ENCODE data around the gene THRSP.
"Not testable (repeated sequence)": the region's sequence is repeated elsewhere in the genome, so short reads cannot be mapped to it uniquely, and the experiment has no call there.

Gene THRSP

DNA sequence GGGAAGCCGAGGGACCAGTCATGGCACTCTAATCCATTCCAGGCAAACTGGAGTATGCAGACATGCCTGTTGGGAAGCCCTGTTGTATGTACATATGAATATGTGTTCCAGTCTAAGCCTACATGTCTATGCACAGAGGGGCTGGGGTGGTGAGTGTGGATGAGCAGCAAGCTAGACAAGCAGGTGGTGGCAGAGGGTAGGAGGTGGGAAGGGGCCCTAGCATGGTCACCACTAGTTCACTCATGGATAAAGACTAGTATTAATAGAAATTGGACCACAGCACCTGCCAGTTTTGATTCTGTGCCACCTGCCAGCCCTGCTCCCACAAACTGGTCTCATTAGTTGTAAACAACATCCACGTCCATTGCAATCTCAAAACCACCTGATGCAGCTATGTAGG is 1.5 kb downstream of the THRSP start:
- Histone ChIP-seq H3K4me1 (ENCODE audit: control insufficient read depth, insufficient read depth, low read length) (no peaks in the 10 kb centered on the region), H3K27me3 (ENCODE audit: control insufficient read depth, insufficient read depth, low read length, poor library complexity, severe bottlenecking) (no peaks in the 10 kb centered on the region), H3K27ac (ENCODE audit: insufficient read depth, low read depth, low read length, poor library complexity, severe bottlenecking) (no peak overlapping the region), H3K36me3 (ENCODE audit: control insufficient read depth, insufficient read depth, low read length) (no peaks in the 10 kb centered on the region), H3K4me3 (ENCODE audit: insufficient read depth, low read depth, low read length) (no peak overlapping the region), H3K9me3 (ENCODE audit: control insufficient read depth, low read length) (no peaks in the 10 kb centered on the region)
- 88 to 93% methylated on average over 2 of the region's 2 CpGs for WGBS, 2 experiments

DNA sequence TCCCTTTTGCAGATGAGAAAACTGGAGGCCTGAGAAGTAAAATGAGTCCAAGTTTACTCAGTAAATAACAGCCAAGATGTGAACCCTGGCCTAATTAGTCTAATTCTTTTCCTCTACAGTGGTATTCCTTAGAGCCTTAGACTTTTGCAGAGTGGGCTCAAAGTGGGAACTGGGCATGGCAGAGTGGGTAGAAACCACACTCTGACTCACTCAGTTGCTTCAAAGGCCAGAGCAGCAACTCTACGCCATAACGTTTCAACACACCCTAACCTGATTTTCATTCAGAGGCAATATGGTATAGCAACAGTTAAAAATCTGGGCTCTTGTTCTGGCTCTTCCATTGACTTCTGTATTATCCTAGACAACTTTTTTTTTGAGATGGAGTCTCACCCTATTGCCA is 2.8 kb downstream of the THRSP start:
- Histone ChIP-seq H3K36me3 (ENCODE audit: control insufficient read depth, insufficient read depth, low read length) (peaks cover 11% of the 10 kb centered on the region), H3K27me3 (ENCODE audit: control insufficient read depth, insufficient read depth, low read length, poor library complexity, severe bottlenecking) (no peaks in the 10 kb centered on the region), H3K4me1 (ENCODE audit: control insufficient read depth, insufficient read depth, low read length) (no peaks in the 10 kb centered on the region), H3K4me3 (ENCODE audit: insufficient read depth, low read depth, low read length) (no peak overlapping the region), H3K9me3 (ENCODE audit: control insufficient read depth, low read length) (no peaks in the 10 kb centered on the region), H3K27ac (ENCODE audit: insufficient read depth, low read depth, low read length, poor library complexity, severe bottlenecking) (no peak overlapping the region)
- 94 to 98% methylated on average over 2 of the region's 2 CpGs for WGBS, 2 experiments

DNA sequence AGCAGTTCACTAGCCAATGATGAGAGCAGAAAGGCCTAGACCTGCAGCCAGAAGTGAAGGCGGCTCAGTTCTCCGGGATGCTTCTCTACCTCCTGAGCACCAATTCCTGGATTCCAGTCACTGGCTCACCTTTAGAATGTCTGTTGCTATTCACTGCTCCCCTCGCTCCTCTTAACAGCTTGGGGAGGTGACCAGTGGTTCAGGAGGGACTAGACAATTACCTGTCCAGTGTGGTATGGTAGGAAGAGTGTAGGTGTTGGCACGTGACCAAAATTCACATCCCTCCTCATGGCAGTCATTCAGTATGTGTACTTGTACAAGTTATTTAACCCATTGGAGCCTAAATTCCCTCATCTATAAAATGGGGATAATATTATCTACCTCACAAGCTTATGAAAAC is 4.0 kb downstream of the THRSP start:
- peaks cover 14% of the 10 kb centered on the region for H3K36me3 ChIP-seq (ENCODE audit: control insufficient read depth, insufficient read depth, low read length)

DNA sequence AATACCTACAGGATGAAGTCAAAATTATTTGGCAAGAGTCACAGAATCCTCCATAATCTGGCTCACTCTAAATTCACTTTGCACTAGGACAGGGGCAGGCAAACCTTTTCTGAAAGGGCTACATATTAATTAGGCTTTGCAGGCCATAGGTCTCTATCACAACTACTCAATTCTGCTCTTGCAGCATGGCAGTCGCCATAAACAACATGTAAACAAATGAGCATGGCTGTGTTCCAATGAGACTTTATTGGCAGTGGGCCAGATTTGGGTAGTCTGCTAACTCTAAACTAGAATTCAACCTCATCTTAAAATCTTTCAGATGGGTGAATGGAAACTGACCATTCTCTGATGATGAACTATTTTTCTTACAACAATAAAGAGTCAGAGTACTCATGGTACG is 5.8 kb downstream of the THRSP start:
- no peaks in the 10 kb centered on the region for H3K9me3 ChIP-seq (ENCODE audit: control insufficient read depth, low read length)
- H3K27ac ChIP-seq (ENCODE audit: insufficient read depth, low read depth, low read length, poor library complexity, severe bottlenecking): no peak overlapping the region
- no peaks in the 10 kb centered on the region for H3K27me3 ChIP-seq (ENCODE audit: control insufficient read depth, insufficient read depth, low read length, poor library complexity, severe bottlenecking)
- no peak overlapping the region for H3K4me3 ChIP-seq (ENCODE audit: insufficient read depth, low read depth, low read length)
- WGBS, 2 experiments: 93 to 94% methylated on average over 2 of the region's 2 CpGs
- no peaks in the 10 kb centered on the region for H3K4me1 ChIP-seq (ENCODE audit: control insufficient read depth, insufficient read depth, low read length)
- peaks cover 14% of the 10 kb centered on the region for H3K36me3 ChIP-seq (ENCODE audit: control insufficient read depth, insufficient read depth, low read length)

More for the DNA sequence above, 4.0 kb downstream of the THRSP start:
- no peaks in the 10 kb centered on the region for H3K27me3 ChIP-seq (ENCODE audit: control insufficient read depth, insufficient read depth, low read length, poor library complexity, severe bottlenecking)
- no peaks in the 10 kb centered on the region for H3K9me3 ChIP-seq (ENCODE audit: control insufficient read depth, low read length)
- H3K27ac ChIP-seq (ENCODE audit: insufficient read depth, low read depth, low read length, poor library complexity, severe bottlenecking): no peak overlapping the region
- 93 to 98% methylated on average over 3 to 4 of the region's 4 CpGs for WGBS, 2 experiments
- no peak overlapping the region for H3K4me3 ChIP-seq (ENCODE audit: insufficient read depth, low read depth, low read length)
- no peaks in the 10 kb centered on the region for H3K4me1 ChIP-seq (ENCODE audit: control insufficient read depth, insufficient read depth, low read length)

DNA sequence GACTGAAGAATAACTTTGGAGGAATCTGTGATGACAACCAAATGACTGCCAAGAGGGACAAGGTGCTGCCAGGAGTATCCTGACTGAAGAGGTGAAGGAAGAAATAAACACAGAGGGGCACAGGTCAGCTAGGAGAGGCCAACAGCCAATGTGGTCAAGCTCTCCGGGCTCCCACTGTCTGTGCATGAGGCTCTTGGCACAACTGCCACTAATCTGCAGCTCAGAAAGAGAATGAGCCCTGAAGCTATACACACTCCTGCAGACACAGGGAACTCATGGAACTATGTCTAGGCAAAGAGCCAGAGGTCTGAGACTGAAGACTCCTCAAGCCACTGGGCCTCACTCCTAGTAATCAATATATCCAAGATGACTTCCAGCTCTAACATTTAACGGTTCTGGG is 7.0 kb downstream of the THRSP start:
- Histone ChIP-seq H3K27me3 (ENCODE audit: control insufficient read depth, insufficient read depth, low read length, poor library complexity, severe bottlenecking) (no peaks in the 10 kb centered on the region), H3K27ac (ENCODE audit: insufficient read depth, low read depth, low read length, poor library complexity, severe bottlenecking) (no peak overlapping the region), H3K9me3 (ENCODE audit: control insufficient read depth, low read length) (no peaks in the 10 kb centered on the region), H3K36me3 (ENCODE audit: control insufficient read depth, insufficient read depth, low read length) (peaks cover 14% of the 10 kb centered on the region), H3K4me3 (ENCODE audit: insufficient read depth, low read depth, low read length) (no peak overlapping the region), H3K4me1 (ENCODE audit: control insufficient read depth, insufficient read depth, low read length) (no peaks in the 10 kb centered on the region)
- WGBS, 2 experiments: 89 to 95% methylated on average over 2 of the region's 2 CpGs

DNA sequence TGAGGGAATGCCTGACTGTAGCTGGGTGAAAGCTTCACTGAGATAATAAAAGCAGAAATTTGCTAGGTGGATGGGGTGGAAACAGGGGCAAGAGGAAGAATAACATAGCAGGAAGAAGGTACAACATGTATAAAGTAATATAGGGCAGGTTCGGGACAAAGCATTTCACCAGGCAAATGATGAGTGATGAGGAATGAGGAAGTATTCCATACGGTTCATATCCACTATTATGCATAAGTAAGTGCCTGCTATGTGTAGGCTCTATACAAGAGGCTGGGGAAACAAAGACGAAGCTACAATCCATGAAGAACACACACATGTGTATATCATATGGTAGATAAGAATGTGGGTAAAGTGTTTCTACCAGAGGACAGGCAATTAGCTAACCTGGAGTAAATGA is 8.1 kb downstream of the THRSP start:
- Histone ChIP-seq H3K9me3 (ENCODE audit: control insufficient read depth, low read length) (no peaks in the 10 kb centered on the region), H3K36me3 (ENCODE audit: control insufficient read depth, insufficient read depth, low read length) (peaks cover 14% of the 10 kb centered on the region), H3K27ac (ENCODE audit: insufficient read depth, low read depth, low read length, poor library complexity, severe bottlenecking) (no peak overlapping the region), H3K4me3 (ENCODE audit: insufficient read depth, low read depth, low read length) (no peak overlapping the region), H3K4me1 (ENCODE audit: control insufficient read depth, insufficient read depth, low read length) (no peaks in the 10 kb centered on the region), H3K27me3 (ENCODE audit: control insufficient read depth, insufficient read depth, low read length, poor library complexity, severe bottlenecking) (no peaks in the 10 kb centered on the region)
- WGBS, 2 experiments: 98 to 100% methylated on average over 3 of the region's 3 CpGs

DNA sequence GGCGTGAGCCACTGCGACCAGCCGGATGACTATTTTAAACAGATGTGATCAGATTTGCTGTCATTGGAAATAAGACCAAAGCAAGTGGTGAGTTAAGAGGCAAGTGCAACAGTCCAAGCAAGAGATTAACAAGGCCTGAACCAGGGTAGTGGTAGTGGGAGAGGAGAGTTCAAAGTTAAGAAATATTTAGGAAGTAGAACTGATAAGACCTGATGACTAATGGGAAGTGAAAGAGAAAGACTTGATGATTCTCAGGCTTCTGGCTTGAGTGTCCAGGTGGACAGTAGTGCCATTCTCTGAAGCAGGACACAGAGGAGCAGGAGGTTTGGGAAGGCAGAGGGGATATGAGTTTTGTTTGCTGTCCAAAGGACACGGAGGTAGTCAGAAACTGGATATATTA is 8.8 kb downstream of the THRSP start:
- WGBS, 2 experiments: 96% methylated on average over 4 of the region's 4 CpGs
- H3K36me3 ChIP-seq (ENCODE audit: control insufficient read depth, insufficient read depth, low read length): peaks cover 14% of the 10 kb centered on the region
- H3K4me3 ChIP-seq (ENCODE audit: insufficient read depth, low read depth, low read length): no peak overlapping the region
- H3K9me3 ChIP-seq (ENCODE audit: control insufficient read depth, low read length): no peaks in the 10 kb centered on the region
- no peaks in the 10 kb centered on the region for H3K27me3 ChIP-seq (ENCODE audit: control insufficient read depth, insufficient read depth, low read length, poor library complexity, severe bottlenecking)
- H3K4me1 ChIP-seq (ENCODE audit: control insufficient read depth, insufficient read depth, low read length): no peaks in the 10 kb centered on the region
- H3K27ac ChIP-seq (ENCODE audit: insufficient read depth, low read depth, low read length, poor library complexity, severe bottlenecking): no peak overlapping the region

DNA sequence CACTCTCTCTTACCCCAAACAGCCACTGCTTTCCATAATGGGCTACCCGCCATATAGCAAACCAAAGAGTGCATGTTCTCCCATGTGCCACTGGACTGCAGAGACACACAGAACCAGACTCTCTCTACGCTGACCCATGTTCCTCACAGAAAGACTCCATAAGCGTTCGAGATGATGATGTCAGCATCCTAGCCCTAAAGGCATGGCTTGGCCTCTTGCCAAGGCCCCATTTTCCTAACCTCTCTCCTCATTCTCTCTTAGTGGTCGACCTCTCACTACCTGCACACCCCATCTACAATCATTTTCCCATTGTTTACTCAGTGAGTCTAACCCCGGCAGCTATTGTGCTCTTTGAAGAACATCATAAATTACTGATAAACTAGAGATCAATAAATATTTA is 11.1 kb downstream of the THRSP start:
- H3K36me3 ChIP-seq (ENCODE audit: control insufficient read depth, insufficient read depth, low read length): peaks cover 14% of the 10 kb centered on the region
- no peak overlapping the region for H3K27ac ChIP-seq (ENCODE audit: insufficient read depth, low read depth, low read length, poor library complexity, severe bottlenecking)
- no peaks in the 10 kb centered on the region for H3K9me3 ChIP-seq (ENCODE audit: control insufficient read depth, low read length)
- no peak overlapping the region for H3K4me3 ChIP-seq (ENCODE audit: insufficient read depth, low read depth, low read length)
- WGBS, 2 experiments: 92 to 96% methylated on average over 5 to 6 of the region's 6 CpGs
- no peaks in the 10 kb centered on the region for H3K4me1 ChIP-seq (ENCODE audit: control insufficient read depth, insufficient read depth, low read length)
- no peaks in the 10 kb centered on the region for H3K27me3 ChIP-seq (ENCODE audit: control insufficient read depth, insufficient read depth, low read length, poor library complexity, severe bottlenecking)

DNA sequence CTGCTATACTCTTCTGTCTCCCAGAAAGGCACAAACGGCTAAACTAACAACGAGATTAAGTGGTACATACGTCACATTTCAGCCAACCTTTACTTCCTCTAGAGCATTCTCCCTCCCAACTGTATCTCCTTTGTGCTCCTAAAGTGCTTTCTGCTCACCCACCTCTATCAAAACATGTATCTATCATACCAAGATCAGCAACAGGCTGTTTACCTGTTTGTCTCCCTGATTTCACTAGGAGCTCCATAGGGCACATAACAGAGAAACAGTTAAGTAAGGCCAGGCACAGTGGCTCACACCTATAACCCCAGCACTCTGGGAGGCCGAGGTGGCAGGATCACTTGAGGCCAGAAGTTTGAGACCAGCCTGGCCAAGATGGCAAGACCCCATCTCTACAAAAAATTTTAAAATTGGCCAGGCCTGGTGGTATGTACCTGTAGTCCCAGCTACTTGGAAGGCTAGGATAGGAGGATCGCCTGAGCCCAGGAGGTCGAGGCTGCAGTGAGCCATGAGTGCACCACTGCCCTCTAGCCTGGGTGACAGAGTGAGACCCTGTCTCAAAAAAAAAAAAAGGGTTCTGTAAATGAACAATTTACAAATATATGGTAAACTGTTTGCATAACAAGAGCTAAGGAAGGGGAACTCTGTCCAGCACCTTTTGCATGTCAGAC is 13.2 kb downstream of the THRSP start:
- no peaks in the 10 kb centered on the region for H3K27me3 ChIP-seq (ENCODE audit: control insufficient read depth, insufficient read depth, low read length, poor library complexity, severe bottlenecking)
- no peaks in the 10 kb centered on the region for H3K9me3 ChIP-seq (ENCODE audit: control insufficient read depth, low read length)
- WGBS, 2 experiments: 91 to 95% methylated on average over 6 of the region's 6 CpGs
- H3K4me1 ChIP-seq (ENCODE audit: control insufficient read depth, insufficient read depth, low read length): no peaks in the 10 kb centered on the region
- no peak overlapping the region for H3K27ac ChIP-seq (ENCODE audit: insufficient read depth, low read depth, low read length, poor library complexity, severe bottlenecking)
- H3K36me3 ChIP-seq (ENCODE audit: control insufficient read depth, insufficient read depth, low read length): no peaks in the 10 kb centered on the region
- H3K4me3 ChIP-seq (ENCODE audit: insufficient read depth, low read depth, low read length): no peak overlapping the region

DNA sequence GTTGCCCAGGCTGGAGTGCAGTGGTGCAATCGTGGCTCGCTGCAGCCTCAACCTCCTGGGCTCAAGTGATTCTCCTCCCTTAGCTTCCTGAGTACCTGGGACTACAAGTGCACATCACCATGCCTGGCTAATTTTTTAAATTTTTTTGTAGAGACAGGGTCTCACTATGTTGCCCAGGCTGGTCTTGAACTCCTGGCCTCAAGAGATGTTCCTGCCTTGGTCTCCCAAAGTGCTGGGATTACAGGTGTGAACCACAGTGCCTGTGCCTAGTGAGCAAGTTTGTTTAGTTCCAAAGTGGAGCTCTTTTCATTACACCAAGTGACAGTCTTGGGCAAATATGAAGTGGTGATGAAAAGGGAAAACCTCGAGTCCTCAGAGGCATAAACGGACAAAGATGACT is 13.9 kb downstream of the THRSP start:
- H3K27me3 ChIP-seq (ENCODE audit: control insufficient read depth, insufficient read depth, low read length, poor library complexity, severe bottlenecking); H3K4me1 ChIP-seq (ENCODE audit: control insufficient read depth, insufficient read depth, low read length); H3K9me3 ChIP-seq (ENCODE audit: control insufficient read depth, low read length); H3K36me3 ChIP-seq (ENCODE audit: control insufficient read depth, insufficient read depth, low read length); H3K4me3 ChIP-seq (ENCODE audit: insufficient read depth, low read depth, low read length); H3K27ac ChIP-seq (ENCODE audit: insufficient read depth, low read depth, low read length, poor library complexity, severe bottlenecking): not testable (repeated sequence)
- WGBS, 2 experiments: 94 to 95% methylated on average over 4 of the region's 4 CpGs
